ENCODE data around the gene EHD4.

DNA sequence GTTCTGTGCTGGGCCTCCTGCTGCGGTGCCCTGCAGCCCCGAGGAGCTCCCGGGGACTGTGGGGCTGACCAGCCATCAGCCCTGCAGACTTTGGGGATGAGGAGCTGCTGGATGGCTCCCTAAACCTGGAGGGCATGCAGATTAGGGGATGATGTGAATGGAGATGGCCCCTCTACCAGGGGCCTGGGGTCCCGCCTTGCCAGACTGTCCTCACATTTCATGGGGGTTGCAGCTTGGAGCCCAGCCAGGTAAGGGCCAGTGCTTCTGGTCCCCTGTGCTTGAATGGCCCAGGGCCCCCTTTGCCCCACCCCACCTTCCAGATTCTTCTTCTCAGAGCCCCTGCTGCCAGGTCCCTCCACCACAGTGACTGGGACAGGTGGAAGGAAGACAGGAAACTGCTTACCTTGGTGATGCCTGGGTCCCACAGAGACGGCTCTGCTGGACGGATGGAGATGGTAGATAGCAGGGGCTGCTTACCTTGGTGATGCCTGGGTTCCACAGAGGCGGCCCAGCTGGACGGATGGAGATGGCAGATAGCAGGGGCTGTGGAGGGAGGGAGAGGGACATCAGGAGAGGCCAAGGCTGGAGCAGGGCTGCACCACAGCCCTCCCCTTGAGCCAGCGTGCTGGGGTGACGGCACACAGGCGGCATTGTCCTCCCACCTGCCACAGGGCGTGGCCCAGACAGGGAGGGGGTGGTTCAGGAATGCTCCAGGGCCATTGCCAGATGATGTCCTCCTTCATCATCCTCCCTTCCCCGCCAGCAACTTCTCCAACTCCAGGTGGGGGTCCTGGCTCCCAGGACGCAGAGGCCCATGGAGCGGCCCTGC is 78.7 kb downstream of the EHD4 start, which contains the start of gene SPTBN5:
- TF ChIP-seq, protein P1, sequence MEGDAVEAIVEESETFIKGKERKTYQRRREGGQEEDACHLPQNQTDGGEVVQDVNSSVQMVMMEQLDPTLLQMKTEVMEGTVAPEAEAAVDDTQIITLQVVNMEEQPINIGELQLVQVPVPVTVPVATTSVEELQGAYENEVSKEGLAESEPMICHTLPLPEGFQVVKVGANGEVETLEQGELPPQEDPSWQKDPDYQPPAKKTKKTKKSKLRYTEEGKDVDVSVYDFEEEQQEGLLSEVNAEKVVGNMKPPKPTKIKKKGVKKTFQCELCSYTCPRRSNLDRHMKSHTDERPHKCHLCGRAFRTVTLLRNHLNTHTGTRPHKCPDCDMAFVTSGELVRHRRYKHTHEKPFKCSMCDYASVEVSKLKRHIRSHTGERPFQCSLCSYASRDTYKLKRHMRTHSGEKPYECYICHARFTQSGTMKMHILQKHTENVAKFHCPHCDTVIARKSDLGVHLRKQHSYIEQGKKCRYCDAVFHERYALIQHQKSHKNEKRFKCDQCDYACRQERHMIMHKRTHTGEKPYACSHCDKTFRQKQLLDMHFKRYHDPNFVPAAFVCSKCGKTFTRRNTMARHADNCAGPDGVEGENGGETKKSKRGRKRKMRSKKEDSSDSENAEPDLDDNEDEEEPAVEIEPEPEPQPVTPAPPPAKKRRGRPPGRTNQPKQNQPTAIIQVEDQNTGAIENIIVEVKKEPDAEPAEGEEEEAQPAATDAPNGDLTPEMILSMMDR (IDR thresholded peaks at IDR 0.05): no peak
- TF ChIP-seq MXI1 (IDR thresholded peaks at IDR 0.05; ENCODE audit: low read depth, low read length): no peak
- TF ChIP-seq MEF2A (IDR thresholded peaks at IDR 0.05; ENCODE audit: borderline replicate concordance, low read depth): no peak
- TF ChIP-seq FOSL2 (IDR thresholded peaks at IDR 0.05; ENCODE audit: borderline replicate concordance, low read depth): no peak
- TF ChIP-seq TEAD4 (IDR thresholded peaks at IDR 0.05; ENCODE audit: borderline replicate concordance, insufficient read depth): no peak
- TF ChIP-seq TAF1 (IDR thresholded peaks at IDR 0.05; ENCODE audit: borderline replicate concordance, low read depth, low read length): no peak
- TF ChIP-seq, protein P2, sequence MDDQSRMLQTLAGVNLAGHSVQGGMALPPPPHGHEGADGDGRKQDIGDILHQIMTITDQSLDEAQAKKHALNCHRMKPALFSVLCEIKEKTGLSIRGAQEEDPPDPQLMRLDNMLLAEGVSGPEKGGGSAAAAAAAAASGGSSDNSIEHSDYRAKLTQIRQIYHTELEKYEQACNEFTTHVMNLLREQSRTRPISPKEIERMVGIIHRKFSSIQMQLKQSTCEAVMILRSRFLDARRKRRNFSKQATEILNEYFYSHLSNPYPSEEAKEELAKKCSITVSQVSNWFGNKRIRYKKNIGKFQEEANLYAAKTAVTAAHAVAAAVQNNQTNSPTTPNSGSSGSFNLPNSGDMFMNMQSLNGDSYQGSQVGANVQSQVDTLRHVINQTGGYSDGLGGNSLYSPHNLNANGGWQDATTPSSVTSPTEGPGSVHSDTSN (IDR thresholded peaks at IDR 0.05): no peak

Data from SK-N-SH (cell line).